K562 (cell line): ENCODE results near the gene MAPT. TPM values are rescaled to one million over a fixed set of nuclear protein-coding genes. Genes with fewer than 3 reads are reported as not detected.

Experiments
- ATAC-seq: fragments of 200-7000 bp; cut with Tn5 transposase; 3 replicates; pipeline ENCODE4 v1.9.1; 2020; ENCODE audit warnings: moderate library complexity
- BruUV-seq: library from RNA; stranded (reverse); fragments of 400-500 nt; replicated peaks from 2 replicates; lab custom pipeline; 2021; lab: Mats Ljungman, UMichigan
- CTCF ChIA-PET: fragments of 300-600 bp; formaldehyde crosslinking; extraction: SDS; loops from one replicate; lab custom pipeline; 2021; ENCODE audit warnings: low intra/inter-chr PET ratio; lab: Yijun Ruan, JAX
- POLR2A ChIA-PET: fragments of 300-600, 350-650 bp; sonication (Branson Sonifier 250); formaldehyde crosslinking; extraction: SDS; loops from one replicate; lab custom pipeline; 2021; ENCODE audit warnings: antibody characterized with exemption, inconsistent platforms; lab: Yijun Ruan, JAX
- DNase-seq, 4 experiments: peaks; one replicate each; pipeline versions ENCODE4 v3.0.0 to v3.0.0-alpha.2; 2011 to 2018; ENCODE audit warnings: low spot score in 3 of 4, mixed read lengths in 3 of 4; ENCODE audit errors: extremely low read depth in 1 of 4
- FAIRE-seq: peaks from 2 replicates; lab custom pipeline; 2011; peaks lifted over from hg19 to GRCh38; lab: Jason Lieb, UNC
- H2AFZ ChIP-seq: 2 replicates; pipeline ENCODE4 v1.6.0; 2011; ENCODE audit warnings: low read depth, low read length, control low read depth, inconsistent platforms
- H3K27ac ChIP-seq: fragments of 200-600 bp; 3 replicates; pipeline ENCODE4 v1.8.0; 2011; ENCODE audit warnings: low read depth, mild to moderate bottlenecking, control low read depth, inconsistent platforms, low read length, moderate library complexity, mixed read lengths; ENCODE audit errors: extremely low read depth
- H3K27me3 ChIP-seq, 2 experiments: fragments of 300-600 bp in 1 of 2; 2 replicates in 1 of 2; 3 replicates in 1 of 2; pipeline versions ENCODE4 v1.6.0 to v1.8.0; 2011; ENCODE audit warnings: inconsistent platforms in 2 of 2, low read length in 2 of 2, mild to moderate bottlenecking in 1 of 2, mixed read lengths in 1 of 2, moderate library complexity in 1 of 2; ENCODE audit not compliant: control insufficient read depth in 2 of 2, insufficient read depth in 2 of 2
- H3K36me3 ChIP-seq: fragments of 300-600 bp; 3 replicates; pipeline ENCODE4 v1.8.0; 2011; ENCODE audit warnings: mild to moderate bottlenecking, low read length, inconsistent platforms; ENCODE audit not compliant: control insufficient read depth, insufficient read depth
- H3K4me1 ChIP-seq, 2 experiments: fragments of 200-600 bp in 1 of 2; replicated peaks in 1 of 2; 2 replicates in 1 of 2; 3 replicates in 1 of 2; pipeline versions ENCODE4 v1.5.1 to v1.8.0; 2011; ENCODE audit warnings: inconsistent platforms in 2 of 2, low read length in 2 of 2, mild to moderate bottlenecking in 1 of 2, mixed read lengths in 1 of 2, moderate library complexity in 1 of 2; ENCODE audit not compliant: control insufficient read depth in 2 of 2, insufficient read depth in 2 of 2
- H3K4me2 ChIP-seq: 2 replicates; pipeline ENCODE4 v1.6.1; 2011; ENCODE audit warnings: low read length, control low read depth, inconsistent platforms, mixed read lengths; ENCODE audit not compliant: insufficient read depth
- H3K4me3 ChIP-seq: fragments of 200-600 bp; sonication (generic), shearing (Covaris generic); 2 replicates; pipeline ENCODE4 v1.5.1; 2016; ENCODE audit warnings: control low read depth, inconsistent platforms
- H3K79me2 ChIP-seq: fragments of 200-600 bp; 3 replicates; pipeline ENCODE4 v1.8.0; 2011; ENCODE audit warnings: low read length, inconsistent platforms; ENCODE audit not compliant: control insufficient read depth, insufficient read depth
- H3K9ac ChIP-seq, 2 experiments: 2 replicates each; pipeline versions ENCODE4 v1.6.0 to v1.6.1; 2011; ENCODE audit warnings: low read depth in 2 of 2, low read length in 2 of 2, control low read depth in 1 of 2, inconsistent platforms in 1 of 2, mild to moderate bottlenecking in 1 of 2, mixed read lengths in 1 of 2; ENCODE audit not compliant: insufficient read depth in 1 of 2
- H3K9me1 ChIP-seq: one replicate; pipeline ENCODE4 v1.6.0; 2011; ENCODE audit warnings: inconsistent platforms, mild to moderate bottlenecking, low read length, moderate library complexity; ENCODE audit not compliant: control insufficient read depth, insufficient read depth
- H3K9me3 ChIP-seq: replicated peaks from 2 replicates; pipeline ENCODE4 v1.5.1; 2011; ENCODE audit warnings: low read depth, low read length, inconsistent platforms; ENCODE audit not compliant: control insufficient read depth, insufficient read depth
- H4K20me1 ChIP-seq: replicated peaks from 2 replicates; pipeline ENCODE4 v1.6.1; 2011; ENCODE audit warnings: low read length, inconsistent platforms, mixed read lengths; ENCODE audit not compliant: control insufficient read depth, insufficient read depth
- ADNP ChIP-seq: fragments of 200-800 bp; sonication (Bioruptor generic); IDR thresholded peaks from 2 replicates; pipeline ENCODE4 v1.6.1; 2016; ENCODE audit warnings: missing genetic modification characterization, missing compliant biosample characterization
- ARID1B ChIP-seq: fragments of 450-650 bp; IDR thresholded peaks from 2 replicates; pipeline ENCODE4 v1.6.1; 2016; ENCODE audit warnings: antibody characterized with exemption, mild to moderate bottlenecking, inconsistent platforms
- BCOR ChIP-seq: fragments of 450-650 bp; IDR thresholded peaks from 2 replicates; pipeline ENCODE4 v1.6.1; 2016
- C11orf30 ChIP-seq: fragments of 450-650 bp; IDR thresholded peaks from 2 replicates; pipeline ENCODE4 v1.6.1; 2016; ENCODE audit warnings: low read depth, mild to moderate bottlenecking
- CTCF ChIP-seq, 3 experiments: IDR thresholded peaks in 2 of 3; conservative IDR thresholded peaks in 1 of 3; 2 replicates each; pipeline ENCODE4 v1.5.1; 2011 to 2012; ENCODE audit warnings: low read length in 3 of 3, mild to moderate bottlenecking in 3 of 3, control low read depth in 2 of 3, improper control_type of control experiment in 1 of 3, inconsistent platforms in 1 of 3, low read depth in 1 of 3, mixed read lengths in 1 of 3, moderate library complexity in 1 of 3; ENCODE audit not compliant: insufficient read depth in 2 of 3
- DPF2 ChIP-seq: fragments of 450-650 bp; IDR thresholded peaks from 2 replicates; pipeline ENCODE4 v1.6.1; 2016
- GATA2 ChIP-seq: sonication (generic); formaldehyde crosslinking; IDR thresholded peaks from 2 replicates; pipeline ENCODE4 v1.4.0; 2020; ENCODE audit warnings: mild to moderate bottlenecking, missing genetic modification reagents
- GATAD2A ChIP-seq: fragments of 450-650 bp; IDR thresholded peaks from 2 replicates; pipeline ENCODE4 v1.6.1; 2017
- HDAC2 ChIP-seq: fragments of 450-650 bp; IDR thresholded peaks from 2 replicates; pipeline ENCODE4 v1.6.1; 2016; ENCODE audit warnings: mild to moderate bottlenecking
- JUND ChIP-seq, 2 experiments: IDR thresholded peaks; 2 replicates in 1 of 2; 3 replicates in 1 of 2; pipeline ENCODE4 v1.6.1; 2011; ENCODE audit warnings: borderline replicate concordance in 2 of 2, low read depth in 2 of 2, low read length in 2 of 2, improper control_type of control experiment in 1 of 2, missing biosample characterization in 1 of 2, missing genetic modification characterization in 1 of 2, missing genetic modification reagents in 1 of 2
- KDM1A ChIP-seq, 2 experiments: fragments of 450-650 bp; IDR thresholded peaks; 2 replicates each; pipeline ENCODE4 v1.6.1; 2016; ENCODE audit warnings: mild to moderate bottlenecking in 2 of 2
- MAFK ChIP-seq: IDR thresholded peaks from 2 replicates; pipeline ENCODE4 v1.6.1; 2011; ENCODE audit warnings: low read length, improper control_type of control experiment
- NFE2 ChIP-seq: IDR thresholded peaks from 2 replicates; pipeline ENCODE4 v1.6.1; 2014; ENCODE audit warnings: antibody characterized with exemption, low read depth
- PCBP1 ChIP-seq: fragments of 200-400 bp; formaldehyde crosslinking; IDR thresholded peaks from 2 replicates; pipeline ENCODE4 v1.6.1; 2018; ENCODE audit warnings: mild to moderate bottlenecking, low read depth, low read length; ENCODE audit not compliant: poor library complexity, severe bottlenecking
- RBM25 ChIP-seq: fragments of 200-400 bp; formaldehyde crosslinking; IDR thresholded peaks from 2 replicates; pipeline ENCODE4 v1.6.1; 2018; ENCODE audit warnings: low read length, low read depth, moderate library complexity; ENCODE audit not compliant: severe bottlenecking
- SMARCA4 ChIP-seq: fragments of 450-650 bp; IDR thresholded peaks from 2 replicates; pipeline ENCODE4 v1.6.1; 2016
- STAT5A ChIP-seq: IDR thresholded peaks from 2 replicates; pipeline ENCODE4 v1.6.1; 2012; ENCODE audit warnings: low read length, inconsistent platforms, borderline replicate concordance
- YY1 ChIP-seq, 3 experiments: IDR thresholded peaks; 2 replicates each; pipeline ENCODE4 v1.6.1; 2011; ENCODE audit warnings: low read length in 2 of 3, mild to moderate bottlenecking in 2 of 3, moderate library complexity in 2 of 3, borderline replicate concordance in 1 of 3, control low read depth in 1 of 3, low read depth in 1 of 3; ENCODE audit not compliant: insufficient read depth in 3 of 3, insufficient replicate concordance in 2 of 3, control insufficient read depth in 1 of 3, insufficient read length in 1 of 3; ENCODE audit errors: extremely low read depth in 1 of 3
- ZFP36 ChIP-seq: fragments of 150-350 bp; IDR thresholded peaks from 2 replicates; pipeline ENCODE4 v1.6.1; 2018; ENCODE audit warnings: low read length, low read depth; ENCODE audit not compliant: partially characterized antibody
- ZNF316 ChIP-seq: fragments of 450-650 bp; IDR thresholded peaks from 2 replicates; pipeline ENCODE4 v1.6.1; 2016
- ZNF668 ChIP-seq: fragments of 250-450 bp; sonication (Bioruptor Pico); IDR thresholded peaks from 2 replicates; pipeline ENCODE4 v1.8.0; 2022; ENCODE audit warnings: mild to moderate bottlenecking, inconsistent platforms
- WGBS: fragments of 100-300 bp; shearing (Covaris generic); methylation state at CpG from one replicate; pipeline ENCODE4 v1.1.6; 2016; ENCODE audit warnings: low coverage, mixed read lengths; ENCODE audit not compliant: insufficient coverage; ENCODE audit errors: missing lambda C conversion rate; 5-methylcytosine and 5-hydroxymethylcytosine counted together
- in situ Hi-C: fragments of 300-500 bp; cut with MboI; formaldehyde crosslinking; loops from 4 replicates; pipeline ENCODE4 v1.15.0; 2018; ENCODE audit warnings: inconsistent platforms, mixed read lengths
- intact Hi-C: fragments of 100-400 bp; cut with micrococcal nuclease; formaldehyde crosslinking; loops from 2 replicates; pipeline ENCODE4 v1.14.2; 2022
- polyA plus RNA-seq, 8 experiments: library from polyadenylated mRNA; depleted of rRNA in 4 of 8; stranded (reverse) in 5 of 8; unstranded in 3 of 8; fragments of >200 nt; fragmentation: Nextera tagmentation in 2 of 8; fragmentation: Illumina TruSeq in 1 of 8; extraction: Ambion mirVana in 2 of 8; extraction: Trizol in 1 of 8; gene quantifications; 2 replicates each; pipeline versions ENCODE4 v1.2.1 to v1.2.3, GENCODE V29; 2011 to 2014; ENCODE audit warnings: inconsistent platforms in 1 of 8, missing spikeins in 1 of 8
- total RNA-seq, 7 experiments: library from RNA; depleted of rRNA in 6 of 7; stranded (reverse); fragments of >200 nt in 6 of 7; fragmentation: Illumina TruSeq in 2 of 7; extraction: Trizol in 2 of 7; gene quantifications; 2 replicates each; pipeline versions ENCODE4 v1.2.1 to v1.2.3, GENCODE V29; 2011 to 2021; ENCODE audit warnings: low replicate concordance in 1 of 7

MAPT gene
- total and polyA plus RNA-seq, 9 of the 15 experiments (the other 6 are each of a cell fraction or from before 2014, with no cell fraction given): 0.04 to 1.1 (median 0.36) TPM

- TF ChIP-seq ZNF668 (CRISPR knock-in tag): no peak
These were observed 35.0 kb downstream of the MAPT start (continued) for GRCh38 chr17:45929344-45929743.

GRCh38 chr17:45930420-45930951 lies 36.1 kb downstream of the MAPT start:
- Histone ChIP-seq H3K9me1 (no peaks in the 10 kb centered on the region), H3K4me2 (peak overlapping the region; percentile 60), H4K20me1 (no peaks in the 10 kb centered on the region), H3K9me3 (no peaks in the 10 kb centered on the region), H3K27me3 (peaks cover 8 to 10% of the 10 kb centered on the region in 2 experiments), H3K4me1 (peaks cover 0 to 3% of the 10 kb centered on the region in 2 experiments; a peak in 2 of 5 replicates), H3K9ac (peak overlapping the region in 1 of 2 experiments; percentile 63; a peak in 2 of 4 replicates), H3K36me3 (no peaks in the 10 kb centered on the region), H3K27ac (no peak overlapping the region), H2AFZ (peak overlapping the region; percentile 88), H3K4me3 (no peak overlapping the region), H3K79me2 (no peaks in the 10 kb centered on the region)
- in situ Hi-C loops: no loop called here
- no TSS peak for BruUV-seq
- ChIA-PET POLR2A (interaction anchor here (0.6 to 1.3 kb wide), 4 partner anchors 9 to 18 kb away, joined by 3 to 6 read pairs (median 4); no protein-coding TSS in a partner anchor), CTCF (no interaction called here)
- intact Hi-C loops: no loop called here
- 26% methylated on average over 8 of the region's 8 CpGs for WGBS
- DNase-seq (peak in 3 of 4 experiments; percentile 19 to 49 (median 42)), FAIRE-seq (no peak), ATAC-seq (peak; percentile 84)
- TF ChIP-seq MAFK (peak; percentile 24; the same call in 1 of the 2 replicates), C11orf30 (peak; percentile 82), RBM25 (peak; percentile 95), HDAC2 (peak; percentile 67; the same call in 1 of the 2 replicates), GATA2 (CRISPR knock-in tag) (no peak), DPF2 (0 out of 2 replicates have a peak, but pooled peaks have one; percentile 51), BCOR (peak; percentile 85), STAT5A (no peak), ZNF316 (peak; percentile 74), SMARCA4 (peak; percentile 46; the same call in 1 of the 2 replicates), CTCF (IDR thresholded peaks at IDR 0.05 in 2 of 3, conservative IDR thresholded peaks at IDR 0.05 in 1 of 3; ENCODE audit: insufficient read depth in 2 of 3, low read depth in 1 of 3, low read length in 3 of 3) (no peak), ZFP36 (peak; percentile 81), ARID1B (peak; percentile 11; the same call in 1 of the 2 replicates), JUND (IDR thresholded peaks at IDR 0.05; ENCODE audit: borderline replicate concordance, low read depth, low read length) (no peak), JUND (tag; IDR thresholded peaks at IDR 0.05; ENCODE audit: borderline replicate concordance, low read depth, low read length) (peak; percentile 65; the same call in 2 of the 3 replicates), PCBP1 (no peak), YY1 (IDR thresholded peaks at IDR 0.05; ENCODE audit: borderline replicate concordance in 1 of 3, control insufficient read depth in 1 of 3, extremely low read depth in 1 of 3, insufficient read depth in 3 of 3, insufficient read length in 1 of 3, insufficient replicate concordance in 2 of 3, low read depth in 1 of 3, low read length in 2 of 3) (peak in 1 of 3 experiments; percentile 36), GATAD2A (no peak), ADNP (tag) (peak; percentile 74), KDM1A (IDR thresholded peaks at IDR 0.05) (peak; percentile 33 to 69; a peak in 3 of 4 replicates), NFE2 (peak; percentile 83)
